Left lung (tissue), 10 donors: ENCODE results near the gene SDCBP2. TPM values are rescaled to one million over a fixed set of nuclear protein-coding genes. Genes with fewer than 3 reads are reported as not detected.

ENCODE experiments used
- ATAC-seq: fragments of 200-7000 bp; cut with Tn5 transposase; one replicate; pipeline ENCODE4 v1.9.1; 2020; ENCODE audit warnings: moderate library complexity
- DNase-seq, 4 donors: peaks; one replicate each; pipeline ENCODE4 v3.0.0-alpha.2; 2013 to 2020
- H3K27ac ChIP-seq, 2 donors: fragments of 200-600 bp; sonication (generic) in 1 of 2; one replicate each; pipeline versions ENCODE4 v1.5.0 to v1.8.0; 2020 to 2021
- H3K27me3 ChIP-seq, 2 donors: fragments of 200-600 bp; sonication (generic) in 1 of 2; one replicate each; pipeline versions ENCODE4 v1.5.0 to v1.8.0; 2020 to 2021
- H3K36me3 ChIP-seq, 2 donors: fragments of 200-600 bp; sonication (generic) in 1 of 2; one replicate each; pipeline versions ENCODE4 v1.5.0 to v1.8.0; 2020 to 2021
- H3K4me1 ChIP-seq, 2 donors: fragments of 200-600 bp; one replicate each; pipeline ENCODE4 v1.8.0; 2021
- H3K4me3 ChIP-seq, 2 donors: fragments of 200-600 bp; sonication (generic) in 1 of 2; one replicate each; pipeline versions ENCODE4 v1.5.0 to v1.8.0; 2020 to 2021; ENCODE audit warnings: mild to moderate bottlenecking in 1 of 2
- H3K9me3 ChIP-seq, 2 donors: fragments of 200-600 bp; sonication (generic) in 1 of 2; one replicate each; pipeline versions ENCODE4 v1.5.0 to v1.8.0; 2020 to 2021
- intact Hi-C, 2 donors: fragments of 100-400 bp; cut with DNase I; formaldehyde crosslinking; loops; one replicate each; pipeline versions ENCODE4 v1.11.2 to v1.14.2; 2022
- polyA plus RNA-seq, 6 donors: library from polyadenylated mRNA; unstranded; fragments of 120-200 nt; gene quantifications; one replicate each; pipeline ENCODE4 v1.2.1, GENCODE V29; 2013; ENCODE audit not compliant: insufficient read length in 6 of 6
- total RNA-seq, 2 donors: library from RNA; stranded (reverse); fragmentation: NEBNext Ultra II Directional; extraction: Animal tissue kit (Norgen Biotek cat#: 25700); gene quantifications; one replicate each; pipeline ENCODE4 v1.2.1, GENCODE V29; 2021
- TF ChIP-seq, protein P1 (sequence below), 2 donors: fragments of 200-600 bp; sonication (generic) in 1 of 2; IDR thresholded peaks; one replicate each; pipeline versions ENCODE4 v1.5.0 to v1.8.0; 2021; ENCODE audit warnings: antibody characterized with exemption in 2 of 2
- donor health status: DM: no; HTN: yes; CAD: no.
- donor health status: DM: no; HTN: no; CAD: no.

SDCBP2 gene
- total and polyA plus RNA-seq, 8 donors, result 1.8 to 21.5 (median 3.1) TPM

DNA sequence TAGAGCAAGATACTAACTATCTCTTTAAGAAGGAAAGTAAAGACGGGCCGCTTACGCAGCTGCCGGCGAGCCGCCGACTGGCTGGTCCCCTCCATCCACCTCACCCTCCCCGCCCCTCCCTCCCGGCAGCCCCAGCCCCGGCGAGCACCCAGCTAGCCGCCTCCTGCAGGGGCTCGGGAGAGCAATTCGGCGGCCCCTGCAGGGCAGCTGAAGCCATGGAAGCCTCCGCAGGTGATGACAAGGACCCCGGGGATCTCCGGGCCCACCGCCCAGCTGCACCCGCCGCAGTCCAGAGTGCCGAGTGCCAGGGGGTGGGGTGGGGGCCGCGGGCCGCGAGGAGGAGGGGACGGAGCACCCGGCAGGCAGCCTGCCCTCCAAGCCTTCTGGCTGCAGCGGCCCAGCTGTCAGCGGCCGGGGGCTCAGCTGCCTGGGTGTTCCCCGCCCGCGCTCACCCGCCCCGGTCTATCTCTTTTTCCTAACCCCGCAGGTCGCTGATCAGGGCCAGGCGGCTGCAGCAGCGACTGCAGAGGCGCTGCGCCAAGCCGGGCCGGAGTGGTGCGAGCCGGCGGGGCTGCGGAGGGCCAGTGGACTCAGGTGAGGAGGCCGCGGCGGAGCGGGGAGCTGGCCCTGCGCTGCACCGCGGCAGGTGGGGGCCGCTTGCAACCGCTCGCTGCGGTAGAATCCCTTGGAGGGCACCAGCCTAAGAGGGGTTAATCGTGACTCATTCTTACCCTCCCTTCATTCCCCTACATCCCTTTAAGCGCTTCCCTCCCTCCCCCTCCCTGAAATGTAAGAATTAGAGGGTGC is 62.6 kb downstream of the SDCBP2 start, which contains the start of gene SNPH:
SNPH (plus strand) TSS at position 128 of the 807 bp plus-strand sequence. CDS start 29,946 bp downstream, outside the sequence.
- ATAC-seq (peak; percentile 91), DNase-seq (peak; percentile 26 to 90 (median 74))
- TF ChIP-seq, protein P1, sequence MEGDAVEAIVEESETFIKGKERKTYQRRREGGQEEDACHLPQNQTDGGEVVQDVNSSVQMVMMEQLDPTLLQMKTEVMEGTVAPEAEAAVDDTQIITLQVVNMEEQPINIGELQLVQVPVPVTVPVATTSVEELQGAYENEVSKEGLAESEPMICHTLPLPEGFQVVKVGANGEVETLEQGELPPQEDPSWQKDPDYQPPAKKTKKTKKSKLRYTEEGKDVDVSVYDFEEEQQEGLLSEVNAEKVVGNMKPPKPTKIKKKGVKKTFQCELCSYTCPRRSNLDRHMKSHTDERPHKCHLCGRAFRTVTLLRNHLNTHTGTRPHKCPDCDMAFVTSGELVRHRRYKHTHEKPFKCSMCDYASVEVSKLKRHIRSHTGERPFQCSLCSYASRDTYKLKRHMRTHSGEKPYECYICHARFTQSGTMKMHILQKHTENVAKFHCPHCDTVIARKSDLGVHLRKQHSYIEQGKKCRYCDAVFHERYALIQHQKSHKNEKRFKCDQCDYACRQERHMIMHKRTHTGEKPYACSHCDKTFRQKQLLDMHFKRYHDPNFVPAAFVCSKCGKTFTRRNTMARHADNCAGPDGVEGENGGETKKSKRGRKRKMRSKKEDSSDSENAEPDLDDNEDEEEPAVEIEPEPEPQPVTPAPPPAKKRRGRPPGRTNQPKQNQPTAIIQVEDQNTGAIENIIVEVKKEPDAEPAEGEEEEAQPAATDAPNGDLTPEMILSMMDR (IDR thresholded peaks at IDR 0.05), result no peak
- Histone ChIP-seq H3K27me3 (peaks cover 0 to 24% of the 10 kb centered on the region in 2 donors), H3K9me3 (no peaks in the 10 kb centered on the region), H3K4me1 (peaks cover 3 to 20% of the 10 kb centered on the region in 2 donors), H3K36me3 (no peaks in the 10 kb centered on the region), H3K27ac (no peak within 1 kb of the TSS), H3K4me3 (peak within 1 kb of the TSS; percentile 75 to 80)
- intact Hi-C loops, result no loop called here

DNA sequence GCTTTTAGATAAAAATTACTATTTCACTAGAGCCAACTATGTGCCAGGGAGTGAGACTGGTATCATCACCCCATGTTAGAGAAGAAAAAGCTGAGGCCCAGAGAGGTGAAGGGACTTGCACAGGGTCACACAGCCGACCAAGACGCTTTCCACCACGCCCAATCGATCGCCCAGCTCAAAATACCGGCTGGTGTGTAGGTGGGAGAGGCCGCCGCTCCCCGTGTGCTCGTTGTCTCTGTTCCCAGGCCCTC is 63.1 kb downstream of the SDCBP2 start:
- Histone ChIP-seq H3K4me3 (peak overlapping the region; percentile 75 to 80), H3K27ac (no peak overlapping the region), H3K27me3 (peaks cover 0 to 24% of the 10 kb centered on the region in 2 donors), H3K9me3 (no peaks in the 10 kb centered on the region), H3K4me1 (peaks cover 3 to 20% of the 10 kb centered on the region in 2 donors), H3K36me3 (no peaks in the 10 kb centered on the region)
- no peak for DNase-seq
- TF ChIP-seq, protein P1 (IDR thresholded peaks at IDR 0.05), result no peak
- ATAC-seq, result no peak
- intact Hi-C loops, result no loop called here

DNA sequence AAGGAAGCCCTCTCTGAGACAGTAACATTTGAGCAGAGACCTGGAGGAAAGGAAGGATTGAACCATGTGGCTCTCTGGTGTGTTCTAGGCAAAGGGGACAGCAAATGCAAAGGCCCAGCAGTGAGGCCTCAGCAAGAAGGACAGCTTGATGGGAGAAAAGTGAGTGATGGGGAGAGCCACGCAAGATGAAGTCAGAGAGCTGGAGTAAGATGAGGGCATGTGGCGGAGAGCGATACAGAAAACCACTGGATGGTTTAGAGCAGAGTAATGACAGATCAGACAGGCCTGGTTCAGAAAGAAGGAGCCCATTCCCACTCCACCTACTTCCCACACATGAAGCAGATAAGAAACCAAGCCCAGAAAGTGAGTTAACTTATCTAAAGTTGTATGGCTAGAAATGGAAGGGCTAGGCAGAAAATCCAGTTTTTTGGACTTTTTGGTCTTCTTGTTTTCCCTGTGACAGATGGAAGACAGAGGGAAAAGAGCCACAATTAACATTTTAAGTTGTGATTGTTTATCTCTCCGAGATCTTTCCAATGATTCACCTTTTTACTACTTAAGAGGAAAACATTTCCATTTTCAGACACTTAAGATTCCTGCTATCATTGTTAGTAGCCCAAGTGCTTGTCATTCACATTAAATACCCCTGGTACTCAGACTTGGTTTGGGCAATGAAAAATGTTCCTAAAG is 63.6 kb downstream of the SDCBP2 start:
- intact Hi-C loops, result no loop called here
- Histone ChIP-seq H3K27me3 (peaks cover 0 to 24% of the 10 kb centered on the region in 2 donors), H3K4me1 (peaks cover 3 to 20% of the 10 kb centered on the region in 2 donors), H3K4me3 (peak overlapping the region; percentile 75 to 80), H3K9me3 (no peaks in the 10 kb centered on the region), H3K36me3 (no peaks in the 10 kb centered on the region), H3K27ac (no peak overlapping the region)
- ATAC-seq (no peak), DNase-seq (no peak)
- TF ChIP-seq, protein P1 (IDR thresholded peaks at IDR 0.05), result no peak

DNA sequence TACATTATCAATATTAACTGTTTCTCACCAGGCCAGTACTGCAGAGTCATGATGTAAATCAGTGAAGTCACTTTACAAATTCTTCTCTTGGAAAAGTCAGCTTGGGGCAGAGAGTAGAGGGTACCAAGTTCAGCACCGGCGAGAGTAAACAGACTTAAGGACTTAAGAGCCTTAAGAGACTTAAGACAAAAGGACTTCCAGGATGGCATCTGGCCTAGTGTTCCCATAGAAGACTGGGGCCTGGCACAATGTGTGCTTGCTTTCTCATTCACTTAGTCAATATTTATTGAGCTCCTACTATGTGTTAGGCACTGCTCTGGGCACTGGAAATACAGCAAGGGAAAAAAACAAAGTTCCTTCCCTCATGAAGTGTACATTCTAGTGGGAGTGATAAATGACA is 64.2 kb downstream of the SDCBP2 start:
- intact Hi-C loops, result no loop called here
- DNase-seq (no peak), ATAC-seq (peak; percentile 65)
- Histone ChIP-seq H3K4me1 (peaks cover 3 to 20% of the 10 kb centered on the region in 2 donors), H3K4me3 (no peak overlapping the region), H3K27me3 (peaks cover 0 to 24% of the 10 kb centered on the region in 2 donors), H3K9me3 (no peaks in the 10 kb centered on the region), H3K36me3 (no peaks in the 10 kb centered on the region), H3K27ac (no peak overlapping the region)
- TF ChIP-seq, protein P1 (IDR thresholded peaks at IDR 0.05), result no peak

DNA sequence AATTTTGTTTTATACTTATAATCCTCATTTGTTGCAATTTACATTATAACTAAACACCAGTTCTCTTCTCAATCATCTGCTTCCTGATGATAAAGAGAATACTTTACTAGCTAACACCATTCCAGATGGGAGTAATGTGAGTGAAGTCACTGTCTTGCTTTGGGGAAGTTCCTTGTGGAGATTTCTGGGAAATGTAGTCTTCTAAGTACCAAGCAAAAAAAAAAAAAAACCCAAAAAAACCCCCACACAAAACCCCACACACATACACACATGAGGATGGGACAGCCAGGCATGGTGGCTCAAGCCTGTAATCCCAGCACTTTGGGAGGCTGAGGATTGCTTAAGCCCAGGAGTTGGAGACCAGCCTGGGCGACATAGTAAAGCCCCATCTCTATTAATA is 65.1 kb downstream of the SDCBP2 start:
- TF ChIP-seq, protein P1 (IDR thresholded peaks at IDR 0.05), result no peak
- H3K27ac ChIP-seq, result no peak overlapping the region
- ATAC-seq (no peak), DNase-seq (no peak)
- H3K4me1 ChIP-seq, result peaks cover 3 to 20% of the 10 kb centered on the region in 2 donors
- H3K36me3 ChIP-seq, result no peaks in the 10 kb centered on the region
- no peak overlapping the region for H3K4me3 ChIP-seq
- H3K27me3 ChIP-seq, result peaks cover 0 to 24% of the 10 kb centered on the region in 2 donors
- H3K9me3 ChIP-seq, result no peaks in the 10 kb centered on the region
- intact Hi-C loops, result no loop called here
